Stimulated activated naive CD4-positive, alpha-beta T cell treated with Interleukin-2 at 50 U/mL for 16 hours (primary cell): ENCODE results near the gene PAQR9.

Experiments used
- DNase-seq: peaks from one replicate; lab custom pipeline; 2025; lab: John Stamatoyannopoulos, UW

PAQR9 gene

GRCh38 chr3:142915636-142916035 lies 47.8 kb downstream of the PAQR9 start:
- no peak for DNase-seq

- DNase-seq, result no peak
Observed at GRCh38 chr3:142914286-142914811, 49.1 kb downstream of the PAQR9 start.

GRCh38 chr3:142913432-142913831 lies 50.0 kb downstream of the PAQR9 start:
- DNase-seq, result no peak

DNA sequence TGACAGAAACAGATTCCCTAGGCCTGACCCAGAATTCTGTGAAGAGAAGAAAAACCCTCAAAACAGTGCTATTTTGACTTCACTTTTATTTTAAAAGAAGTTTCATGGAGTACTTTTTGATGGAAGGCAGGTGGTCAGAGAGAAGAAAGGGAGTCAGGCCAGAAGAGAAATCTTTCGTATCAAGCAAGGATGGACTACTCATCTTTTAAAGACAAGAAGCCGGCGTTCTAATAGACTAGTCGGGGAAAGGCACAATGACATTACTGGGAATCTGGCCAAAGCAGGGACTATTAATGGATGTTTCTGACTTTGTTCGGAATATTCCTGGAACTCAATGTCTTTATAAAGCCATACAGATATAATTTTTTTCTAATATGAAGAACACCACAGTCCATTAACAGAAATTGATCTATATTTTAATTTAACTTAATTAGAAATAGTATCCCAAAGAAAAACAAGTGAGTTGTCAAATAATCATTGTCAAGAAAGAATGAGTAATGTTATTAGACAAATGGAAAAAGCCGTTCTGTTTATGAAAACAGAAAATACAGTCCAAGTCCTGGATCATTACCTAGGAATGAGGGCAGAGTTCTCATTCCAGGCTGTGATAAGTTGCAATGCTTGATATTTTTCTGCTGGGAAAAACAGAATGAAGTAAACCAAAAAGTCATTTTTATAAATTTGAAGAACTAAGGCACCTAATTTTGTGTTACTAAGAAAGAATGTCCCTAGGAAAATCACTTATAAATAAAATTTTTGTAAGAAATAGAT lies 50.9 kb downstream of the PAQR9 start:
- DNase-seq, result no peak
